ES-I3 (cell line): ENCODE data around the gene TKT.

Experiments used
- H3K36me3 ChIP-seq: 2 replicates; pipeline ENCODE4 v1.6.1; 2013; ENCODE audit warnings: mild to moderate bottlenecking, low read length, control low read depth, moderate library complexity; ENCODE audit not compliant: insufficient read depth
- H3K4me1 ChIP-seq: 2 replicates; pipeline ENCODE4 v1.6.1; 2013; ENCODE audit warnings: mild to moderate bottlenecking, control low read depth, low read length; ENCODE audit not compliant: insufficient read depth
- H3K9ac ChIP-seq: 2 replicates; pipeline ENCODE4 v1.6.1; 2013; ENCODE audit warnings: low read depth, mild to moderate bottlenecking, low read length, moderate library complexity
- H3K9me3 ChIP-seq: 2 replicates; pipeline ENCODE4 v1.6.1; 2013; ENCODE audit warnings: mild to moderate bottlenecking, low read length, moderate library complexity; ENCODE audit not compliant: control insufficient read depth, insufficient read depth

Gene TKT

GRCh38 chr3:53195602-53196574 is 59.9 kb downstream of the TKT start:
- no peaks in the 10 kb centered on the region; the same call in 1 of the 2 replicates for H3K36me3 ChIP-seq
- no peak overlapping the region for H3K9ac ChIP-seq
- no peaks in the 10 kb centered on the region for H3K9me3 ChIP-seq
- peaks cover 24% of the 10 kb centered on the region; the same call in 1 of the 2 replicates for H3K4me1 ChIP-seq

GRCh38 chr3:53195066-53195450 is 60.8 kb downstream of the TKT start:
- Histone ChIP-seq H3K9me3 (no peaks in the 10 kb centered on the region), H3K9ac (no peak overlapping the region), H3K36me3 (no peaks in the 10 kb centered on the region; the same call in 1 of the 2 replicates), H3K4me1 (peaks cover 24% of the 10 kb centered on the region; the same call in 1 of the 2 replicates)

- no peak overlapping the region for H3K9ac ChIP-seq
- peaks cover 24% of the 10 kb centered on the region; the same call in 1 of the 2 replicates for H3K4me1 ChIP-seq
- no peaks in the 10 kb centered on the region; the same call in 1 of the 2 replicates for H3K36me3 ChIP-seq
- no peaks in the 10 kb centered on the region for H3K9me3 ChIP-seq
Observed at GRCh38 chr3:53194210-53195065, 61.4 kb downstream of the TKT start.

- H3K36me3 ChIP-seq = no peaks in the 10 kb centered on the region; the same call in 1 of the 2 replicates
- no peak overlapping the region for H3K9ac ChIP-seq
- H3K4me1 ChIP-seq = peaks cover 24% of the 10 kb centered on the region; the same call in 1 of the 2 replicates
- H3K9me3 ChIP-seq = no peaks in the 10 kb centered on the region
Observed at GRCh38 chr3:53193466-53194209, 62.2 kb downstream of the TKT start.

- Histone ChIP-seq H3K9me3 (no peaks in the 10 kb centered on the region), H3K9ac (no peak overlapping the region), H3K36me3 (no peaks in the 10 kb centered on the region; the same call in 1 of the 2 replicates)
Observed at GRCh38 chr3:53192608-53193007, 63.2 kb downstream of the TKT start.

GRCh38 chr3:53191836-53192480 is 63.9 kb downstream of the TKT start:
- H3K9ac ChIP-seq = no peak overlapping the region

More at GRCh38 chr3:53192608-53193007, 63.2 kb downstream of the TKT start:
- peaks cover 24% of the 10 kb centered on the region; the same call in 1 of the 2 replicates for H3K4me1 ChIP-seq

GRCh38 chr3:53190659-53191058 is 65.2 kb downstream of the TKT start:
- H3K36me3 ChIP-seq = no peaks in the 10 kb centered on the region; the same call in 1 of the 2 replicates
- H3K9ac ChIP-seq = no peak overlapping the region
- H3K4me1 ChIP-seq = peaks cover 13% of the 10 kb centered on the region; the same call in 1 of the 2 replicates
- H3K9me3 ChIP-seq = no peaks in the 10 kb centered on the region

More at GRCh38 chr3:53191836-53192480, 63.9 kb downstream of the TKT start:
- no peaks in the 10 kb centered on the region; the same call in 1 of the 2 replicates for H3K36me3 ChIP-seq
- no peaks in the 10 kb centered on the region for H3K9me3 ChIP-seq
- peaks cover 23% of the 10 kb centered on the region; the same call in 1 of the 2 replicates for H3K4me1 ChIP-seq

- Histone ChIP-seq H3K9ac (no peak overlapping the region), H3K9me3 (no peaks in the 10 kb centered on the region), H3K36me3 (peaks cover 4% of the 10 kb centered on the region), H3K4me1 (peaks cover 11% of the 10 kb centered on the region; the same call in 1 of the 2 replicates)
Observed at GRCh38 chr3:53189276-53189675, 66.5 kb downstream of the TKT start.

- no peaks in the 10 kb centered on the region for H3K9me3 ChIP-seq
- H3K9ac ChIP-seq = no peak overlapping the region
- H3K4me1 ChIP-seq = peaks cover 6% of the 10 kb centered on the region; the same call in 1 of the 2 replicates
- peaks cover 4% of the 10 kb centered on the region for H3K36me3 ChIP-seq
Observed at GRCh38 chr3:53188720-53189119, 67.1 kb downstream of the TKT start.

- Histone ChIP-seq H3K9ac (no peak overlapping the region), H3K4me1 (peaks cover under 1% of the 10 kb centered on the region; the same call in 1 of the 2 replicates), H3K36me3 (peaks cover 4% of the 10 kb centered on the region), H3K9me3 (no peaks in the 10 kb centered on the region)
Observed at GRCh38 chr3:53188136-53188685, 67.6 kb downstream of the TKT start.

GRCh38 chr3:53187430-53187829 is 68.4 kb downstream of the TKT start:
- Histone ChIP-seq H3K36me3 (peaks cover 4% of the 10 kb centered on the region), H3K9me3 (no peaks in the 10 kb centered on the region), H3K4me1 (no peaks in the 10 kb centered on the region), H3K9ac (no peak overlapping the region)

- H3K36me3 ChIP-seq = peaks cover 4% of the 10 kb centered on the region
- no peaks in the 10 kb centered on the region for H3K9me3 ChIP-seq
- H3K4me1 ChIP-seq = no peaks in the 10 kb centered on the region
- H3K9ac ChIP-seq = no peak overlapping the region
Observed at GRCh38 chr3:53186726-53187125, 69.1 kb downstream of the TKT start.
